HG03432 (cell line): ENCODE results near the gene SETD9.

Experiments
- ATAC-seq: cut with Tn5 transposase; IDR thresholded peaks from one replicate; pipeline ENCODE4 v1.9.1; 2021; ENCODE audit warnings: mild to moderate bottlenecking, moderate library complexity; ENCODE audit not compliant: unreplicated experiment

The SETD9 gene

GRCh38 chr5:56909294-56910209, at the start of gene SETD9:
TSS of gene SETD9 (plus strand) at chr5:56909596. CDS start at chr5:56909646, 50 bp downstream.
- ATAC-seq, result peak; percentile 88

- ATAC-seq, result no peak
Observed at GRCh38 chr5:56861893-56862485, 47.4 kb upstream of the SETD9 start.

GRCh38 chr5:56862909-56863308, 46.5 kb upstream of the SETD9 start:
- no peak for ATAC-seq

GRCh38 chr5:56871777-56872176, 37.6 kb upstream of the SETD9 start:
- no peak for ATAC-seq

- no peak for ATAC-seq
Observed at GRCh38 chr5:56873056-56873455, 36.3 kb upstream of the SETD9 start.

GRCh38 chr5:56876327-56876726, 33.1 kb upstream of the SETD9 start:
- ATAC-seq, result no peak

- no peak for ATAC-seq
Observed at GRCh38 chr5:56881571-56881970, 27.8 kb upstream of the SETD9 start.

GRCh38 chr5:56893251-56893951, 16.0 kb upstream of the SETD9 start:
- ATAC-seq, result no peak

GRCh38 chr5:56896763-56897162, 12.6 kb upstream of the SETD9 start:
- no peak for ATAC-seq

GRCh38 chr5:56898213-56898612, 11.2 kb upstream of the SETD9 start:
- ATAC-seq, result no peak

GRCh38 chr5:56900395-56900794, 9.0 kb upstream of the SETD9 start:
- ATAC-seq, result no peak

GRCh38 chr5:56900858-56901578, 8.4 kb upstream of the SETD9 start:
- ATAC-seq, result peak; percentile 46

GRCh38 chr5:56908942-56909293, 478 bp upstream of the SETD9 start:
- ATAC-seq, result peak; percentile 49

- ATAC-seq, result peak; percentile 16
Observed at GRCh38 chr5:56910210-56910965, 992 bp downstream of the SETD9 start.

- ATAC-seq, result no peak
Observed at GRCh38 chr5:56913766-56914165, 4.4 kb downstream of the SETD9 start.

- no peak for ATAC-seq
Observed at GRCh38 chr5:56914678-56915077, 5.3 kb downstream of the SETD9 start.

GRCh38 chr5:56917534-56917933, 8.1 kb downstream of the SETD9 start:
- ATAC-seq, result no peak

GRCh38 chr5:56918054-56918453, 8.7 kb downstream of the SETD9 start:
- ATAC-seq, result no peak

GRCh38 chr5:56919942-56920662, 10.7 kb downstream of the SETD9 start:
- no peak for ATAC-seq

- ATAC-seq, result no peak
Observed at GRCh38 chr5:56922922-56923321, 13.5 kb downstream of the SETD9 start.
